SK-MEL-5 (cell line): ENCODE measurements around the gene TMEM170A. TPM values are rescaled to one million over a fixed set of nuclear protein-coding genes. Genes with fewer than 3 reads are reported as not detected.
A peak's percentile ranks its signal among the peaks of the same experiment; 100 is the strongest.
"Not testable (repeated sequence)": the region's sequence is repeated elsewhere in the genome, so short reads cannot be mapped to it uniquely, and the experiment has no call there.

Experiments used
- DNase-seq: peaks from one replicate; pipeline ENCODE4 v3.0.0-alpha.2; 2016; ENCODE audit warnings: low read depth, low spot score
- in situ Hi-C: cut with HindIII; loops from 2 replicates; pipeline ENCODE4 v1.10.0; 2016; ENCODE audit warnings: low sequenced_read_pairs, high pct_unique_total_duplicates, low pct_unique_long_range_greater_than_20kb
- total RNA-seq: library from RNA; depleted of rRNA; stranded (reverse); fragments of >200 nt; shearing (Covaris generic); gene quantifications from 2 replicates; pipeline ENCODE4 v1.2.3, GENCODE V29; 2014

Gene TMEM170A
- total RNA-seq, 1 experiment from 2014 or later, result 18.1 TPM

DNA sequence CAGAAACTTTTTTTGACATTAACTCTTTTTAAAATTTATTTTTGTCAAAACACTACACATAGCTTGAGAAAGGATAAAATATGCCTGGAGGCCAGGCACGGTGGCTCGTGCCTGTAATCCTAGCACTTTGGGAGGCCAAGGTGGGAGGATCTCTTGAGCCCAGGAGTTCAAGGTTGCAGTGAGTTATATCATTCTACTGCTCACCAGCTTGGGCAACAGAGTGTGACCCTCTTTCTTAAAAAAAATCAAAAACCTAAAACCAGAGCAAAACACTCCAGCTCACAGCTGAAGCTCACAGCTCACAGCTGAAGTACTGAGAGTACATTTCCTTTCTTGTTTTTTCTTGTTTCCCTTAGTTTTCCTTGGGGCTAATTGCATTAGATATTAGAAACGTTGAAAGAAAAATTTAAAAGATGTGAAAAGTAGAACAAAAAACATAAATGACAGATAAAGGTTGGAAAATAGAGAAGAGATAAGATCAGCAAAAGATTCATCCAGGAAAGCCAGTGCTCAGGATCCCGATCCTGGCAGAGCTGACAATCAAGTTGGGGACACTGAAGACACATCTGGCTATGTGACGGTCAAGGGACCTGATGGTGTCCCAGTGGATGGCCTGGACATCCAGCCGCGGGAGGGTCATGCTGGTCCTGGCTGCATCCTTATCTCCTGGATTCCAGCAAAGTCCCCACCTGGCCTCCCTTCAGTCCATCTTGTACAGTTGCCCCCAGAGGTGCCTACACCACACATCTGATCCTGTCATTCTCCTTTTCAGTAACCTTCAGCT, 20.9 kb upstream of the TMEM170A start:
- DNase-seq, result no peak
- in situ Hi-C loops, result no loop called here

DNA sequence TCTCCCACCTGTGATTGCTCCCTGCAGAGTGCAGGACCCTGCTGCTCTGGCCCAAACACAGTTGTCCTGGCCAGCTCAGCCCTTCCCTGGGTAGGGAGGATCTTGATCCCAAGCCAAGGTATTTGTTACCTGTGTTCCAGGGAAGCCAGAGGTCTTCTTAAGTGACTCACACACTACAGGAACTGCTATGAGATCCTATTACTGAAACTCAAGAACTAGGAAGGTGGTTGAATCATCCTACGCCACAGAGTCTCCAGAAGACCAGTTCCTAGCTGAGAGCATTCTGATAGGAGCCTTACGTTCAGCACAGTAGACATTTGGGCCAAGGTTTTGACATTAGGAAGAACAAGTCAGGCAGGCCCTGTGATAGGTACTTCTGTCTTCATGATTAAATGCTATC, 18.7 kb upstream of the TMEM170A start:
- no peak for DNase-seq
- in situ Hi-C loops, result no loop called here

DNA sequence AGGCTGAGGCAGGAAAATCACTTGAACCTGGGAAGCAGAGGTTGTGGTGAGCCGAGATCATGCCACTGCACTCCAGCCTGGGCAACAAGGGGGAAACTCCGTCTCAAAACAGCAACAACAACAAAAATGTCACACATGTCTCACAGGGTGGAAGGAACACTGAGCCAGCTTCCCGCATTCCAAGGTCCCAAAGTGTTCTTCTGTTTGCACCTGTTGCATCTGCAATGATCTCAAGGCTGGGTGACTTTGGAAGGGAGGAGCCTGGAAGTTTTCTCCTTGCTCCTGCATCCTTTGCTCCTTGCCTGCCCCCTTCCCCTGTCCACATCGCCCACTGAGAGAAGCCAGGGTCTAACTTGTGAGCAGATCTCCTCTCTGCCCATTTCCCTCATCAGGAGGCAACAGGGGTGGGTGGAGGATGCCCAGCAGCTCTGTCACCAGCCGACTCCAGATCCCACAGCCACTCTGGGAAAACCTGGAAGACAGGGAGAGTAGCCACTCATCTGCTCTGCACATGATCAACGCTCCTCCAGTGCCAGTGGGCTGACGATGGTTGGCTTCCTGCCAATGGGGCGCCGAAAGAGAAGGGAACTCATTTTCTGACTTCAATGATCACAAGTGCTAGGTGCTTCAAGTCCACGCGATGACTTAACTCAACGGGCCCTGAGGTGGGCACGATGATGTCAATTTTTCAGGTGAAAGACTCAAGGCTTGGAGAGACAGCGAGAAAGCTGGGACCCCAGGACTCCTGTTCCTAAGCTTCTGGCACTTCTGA, 18.1 kb upstream of the TMEM170A start:
- DNase-seq, result no peak
- in situ Hi-C loops, result no loop called here

DNA sequence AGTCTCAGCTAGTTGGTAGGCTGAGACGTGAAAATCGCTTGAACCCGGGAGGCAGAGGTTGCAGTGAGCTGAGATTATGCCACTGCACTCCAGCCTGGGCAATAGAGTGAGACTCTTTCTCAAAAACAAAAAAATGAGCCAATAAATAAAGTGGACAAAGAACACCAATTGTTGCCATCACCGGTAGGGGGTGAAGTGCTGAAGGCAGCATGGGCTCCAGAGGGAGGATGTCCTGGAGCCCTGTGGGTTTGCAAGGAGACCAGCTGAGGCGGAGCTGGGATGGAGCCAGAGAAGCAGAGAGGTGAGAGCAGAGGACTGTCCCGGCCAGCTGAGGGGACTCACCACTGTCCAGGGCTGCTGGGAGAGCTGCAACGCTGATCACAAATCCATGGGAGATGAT, 17.0 kb upstream of the TMEM170A start:
- in situ Hi-C loops, result no loop called here
- peak; percentile 40 for DNase-seq

DNA sequence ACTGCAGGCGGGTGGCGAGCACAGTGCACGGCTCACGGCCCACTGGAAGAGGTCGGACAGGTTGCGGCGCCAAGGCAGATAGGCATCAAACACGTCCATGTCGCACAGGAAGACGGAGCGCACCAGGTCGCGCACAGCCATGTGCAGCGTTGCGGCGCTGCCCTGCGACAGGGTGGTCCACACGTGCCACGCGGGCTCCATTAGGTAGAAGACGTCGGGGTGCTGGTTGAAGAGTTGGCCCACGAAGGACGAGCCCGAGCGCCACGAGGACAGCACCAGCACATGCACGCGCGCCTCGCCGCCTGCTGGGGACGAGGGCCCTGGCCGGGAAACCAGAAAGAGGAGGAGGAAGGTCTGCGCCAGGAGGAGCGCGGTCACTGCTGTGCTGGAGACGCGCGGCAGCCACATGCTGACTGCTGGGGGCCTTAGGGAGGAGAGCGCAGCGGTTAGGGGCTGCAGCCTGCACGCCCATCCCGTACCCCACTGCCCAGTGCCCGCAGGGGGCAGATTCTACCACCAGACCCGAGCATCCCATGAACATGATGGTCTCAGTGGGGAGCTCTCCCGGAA, 15.0 kb upstream of the TMEM170A start:
- DNase-seq, result no peak
- in situ Hi-C loops, result no loop called here

DNA sequence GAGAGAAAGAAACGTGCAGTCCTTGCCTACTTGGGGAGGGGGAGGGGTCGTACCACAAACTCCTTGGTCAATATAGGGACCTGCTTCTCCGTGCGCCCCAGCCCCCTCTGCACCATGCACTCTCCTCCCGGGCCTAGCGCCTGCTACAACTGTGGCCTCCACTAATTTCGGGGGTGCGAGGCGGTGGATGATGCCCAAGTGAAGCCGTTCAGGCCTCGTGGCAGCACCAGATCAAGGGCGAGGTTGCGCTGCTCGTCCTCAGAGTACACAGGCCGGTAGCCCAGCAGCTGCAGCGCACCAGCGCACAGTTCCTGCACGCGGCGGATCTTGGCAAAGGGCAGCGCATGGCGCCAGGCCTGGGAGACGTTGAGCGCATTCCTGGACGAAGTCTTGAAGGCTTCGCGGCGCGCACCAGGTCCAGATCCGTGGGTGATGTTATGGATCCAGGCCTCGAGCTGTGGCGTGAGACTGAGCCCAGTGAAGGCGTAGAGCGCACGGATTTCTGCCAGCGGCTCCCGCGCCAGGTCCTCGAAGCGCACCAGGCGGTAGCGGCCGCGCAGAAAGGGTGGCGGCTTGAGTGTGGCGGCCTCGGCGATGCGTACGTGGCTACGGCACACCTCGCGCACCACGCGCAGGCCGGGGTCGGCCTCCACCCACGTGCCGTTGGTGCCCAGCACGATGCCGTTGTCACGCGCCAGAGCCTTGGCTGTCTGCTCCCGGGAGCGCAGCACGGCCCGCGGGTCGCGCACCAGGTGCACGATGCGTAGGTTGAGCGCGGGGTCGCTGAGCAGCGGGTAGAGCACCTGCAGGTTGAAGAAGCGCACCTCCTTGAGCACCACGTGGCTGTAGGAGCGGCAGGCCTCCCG, 14.2 kb upstream of the TMEM170A start:
- DNase-seq, result no peak
- in situ Hi-C loops, result no loop called here

DNA sequence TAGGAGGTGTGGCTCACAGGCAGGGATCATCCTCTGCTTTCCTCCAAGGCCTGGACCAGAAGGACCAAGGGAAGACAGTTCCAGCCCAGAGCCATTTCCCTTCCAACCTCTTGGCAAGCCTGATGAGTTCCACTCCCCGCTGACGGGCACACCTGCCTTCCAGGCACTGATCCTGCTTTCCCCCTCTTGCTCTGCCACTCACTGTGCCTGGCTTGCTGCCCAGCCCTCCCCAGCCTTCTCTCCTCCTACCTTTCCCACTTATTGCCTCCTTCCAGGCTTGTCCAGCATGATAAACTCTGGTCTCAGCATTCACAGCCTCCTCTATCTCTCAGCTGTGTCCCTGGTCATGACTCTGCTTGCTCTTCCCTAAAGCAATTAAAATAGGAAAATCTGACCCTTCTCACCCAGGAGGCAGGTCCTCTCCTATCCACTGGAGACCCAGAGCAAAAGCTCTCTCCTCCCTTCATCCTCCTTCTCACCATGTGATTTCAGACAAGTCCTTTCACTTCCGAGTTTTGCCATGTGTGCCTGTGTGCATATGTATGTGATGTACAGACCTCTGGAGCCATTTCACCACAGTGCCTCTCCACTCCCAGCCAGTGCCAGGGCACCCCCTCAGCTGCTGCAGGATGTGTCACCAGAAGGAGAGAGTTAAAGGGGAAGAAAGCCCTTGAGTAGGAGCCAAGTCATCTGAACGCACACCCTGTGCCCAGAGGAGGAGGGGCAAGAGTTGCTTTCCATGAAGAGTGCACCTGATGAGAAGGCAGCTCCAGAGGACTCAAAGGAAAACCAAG, 13.4 kb upstream of the TMEM170A start:
- in situ Hi-C loops, result no loop called here
- no peak for DNase-seq

DNA sequence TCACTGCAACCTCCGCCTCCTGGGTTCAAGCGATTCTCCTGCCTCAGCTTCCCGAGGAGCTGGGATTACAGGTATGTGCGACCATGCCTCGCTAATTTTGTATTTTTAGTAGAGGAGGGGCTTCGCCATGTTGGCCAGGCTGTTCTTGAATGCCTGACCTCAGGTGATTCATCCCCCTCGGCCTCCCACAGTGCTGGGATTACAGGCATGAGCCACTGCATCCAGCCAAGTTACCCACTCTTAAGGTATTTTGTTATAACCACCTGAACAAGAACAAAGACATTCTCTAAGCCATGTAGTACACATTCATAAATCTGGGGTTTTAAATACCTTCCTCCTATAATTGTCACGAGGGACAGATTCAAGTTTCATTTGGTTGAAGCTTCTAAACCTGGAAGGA, 12.3 kb upstream of the TMEM170A start:
- in situ Hi-C loops, result no loop called here
- DNase-seq, result no peak

DNA sequence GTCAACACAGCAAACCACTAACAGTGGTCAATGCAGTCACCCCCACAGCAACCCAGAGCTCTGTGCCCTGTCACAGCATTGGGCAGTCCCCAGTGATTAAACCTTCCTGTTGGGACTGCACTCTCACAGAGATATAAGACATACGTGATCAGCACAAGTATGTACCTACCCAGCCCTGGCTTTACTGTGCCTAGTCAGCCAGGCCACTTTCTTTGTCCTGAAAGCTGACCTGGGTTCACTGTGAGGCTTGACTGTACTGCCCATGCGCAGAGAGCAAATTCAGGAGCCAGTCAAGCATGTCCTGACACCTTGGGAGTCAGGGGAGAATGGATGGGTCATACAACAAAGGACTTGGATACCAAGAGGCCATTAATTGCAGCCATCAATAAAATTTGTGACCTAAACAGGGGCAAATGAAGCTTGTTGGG, 10.9 kb upstream of the TMEM170A start:
- no peak for DNase-seq
- in situ Hi-C loops, result no loop called here

DNA sequence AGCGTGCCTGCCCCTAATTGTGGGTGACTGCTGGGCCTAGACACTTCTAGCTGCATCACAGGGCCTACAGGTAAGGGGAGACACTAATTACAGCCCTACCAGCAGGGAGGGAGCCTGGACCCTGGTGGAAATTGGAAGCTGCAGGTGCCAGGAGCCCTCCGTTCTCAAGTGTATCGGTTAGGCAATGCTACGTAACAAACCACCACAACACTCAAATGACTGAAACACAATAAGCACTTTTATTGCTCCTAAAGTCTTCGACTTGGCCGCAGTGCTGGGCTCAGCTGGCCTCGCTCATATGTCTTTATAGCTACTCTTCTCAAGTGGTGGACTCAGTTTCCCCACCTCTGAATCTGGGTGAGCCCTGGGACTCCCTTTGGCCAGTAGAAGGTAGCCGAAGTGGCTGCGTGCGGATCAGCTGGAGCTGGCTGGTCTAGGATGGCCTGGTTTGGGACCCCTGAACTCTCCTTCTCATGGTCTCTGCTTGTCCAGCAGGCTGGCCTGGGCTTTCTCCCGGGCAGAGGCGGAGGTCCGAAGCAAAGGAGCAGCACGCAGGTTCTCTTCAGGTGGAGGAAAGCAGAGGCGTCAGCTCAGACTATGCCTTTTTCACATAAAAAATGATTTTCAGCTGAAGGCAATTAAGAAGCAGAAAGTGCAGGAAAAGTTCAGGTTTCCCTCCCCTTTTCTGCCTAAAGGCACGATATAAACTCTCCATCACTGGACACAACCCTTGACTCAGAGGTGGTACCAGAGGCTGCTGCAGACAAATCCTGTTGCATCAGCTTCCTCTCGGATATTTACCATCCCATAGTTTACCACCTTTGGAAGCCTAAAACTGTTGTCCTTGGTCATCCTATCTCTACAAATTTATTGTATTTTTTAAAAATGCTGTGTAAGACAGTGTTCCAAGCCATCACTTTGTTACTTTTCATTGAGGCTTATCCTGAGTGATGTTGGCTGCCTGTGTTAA, 8.7 kb upstream of the TMEM170A start:
- no peak for DNase-seq
- in situ Hi-C loops, result no loop called here

DNA sequence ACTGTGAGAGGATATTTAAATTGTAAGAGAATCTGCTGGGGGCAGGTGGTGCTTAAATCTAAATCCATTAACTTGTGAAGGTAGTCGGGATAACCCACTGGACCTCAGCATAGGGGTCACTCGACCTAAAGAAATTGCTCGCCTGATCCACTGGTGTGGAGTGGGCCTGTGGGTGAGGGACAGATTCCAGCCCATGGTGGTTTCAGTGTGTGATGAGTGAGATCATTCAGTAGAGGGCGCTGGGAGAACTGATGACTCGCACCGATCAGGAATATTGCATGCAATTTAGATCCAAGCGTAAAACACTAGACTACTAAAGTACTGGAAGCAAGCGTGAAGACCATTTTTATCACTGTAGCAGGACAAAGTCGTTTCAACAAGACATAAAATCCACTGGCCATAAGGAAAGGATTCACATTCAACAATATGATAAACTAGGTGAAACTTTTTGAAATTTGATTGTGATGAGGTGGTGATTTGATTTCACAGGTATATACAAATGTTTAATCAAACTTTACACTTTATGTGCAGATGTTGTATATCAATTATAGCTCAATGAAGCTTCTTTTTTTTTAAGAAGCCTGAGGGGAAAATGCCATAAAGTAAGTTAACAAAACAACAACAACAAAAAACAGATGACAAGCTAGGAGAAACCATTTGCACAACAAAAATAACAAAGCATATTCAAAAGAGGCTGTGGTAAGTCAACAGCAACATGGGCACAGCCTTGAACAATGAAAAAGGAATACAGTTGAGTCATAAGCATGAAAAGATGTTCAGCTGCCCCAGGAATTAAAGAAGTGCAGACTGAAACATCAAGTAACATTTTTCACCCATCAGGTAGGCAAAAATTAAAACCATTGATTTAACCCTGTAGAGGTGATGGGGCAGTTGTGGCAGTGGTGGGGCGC, 7.5 kb upstream of the TMEM170A start:
- in situ Hi-C loops, result no loop called here
- peak; percentile 74 for DNase-seq

DNA sequence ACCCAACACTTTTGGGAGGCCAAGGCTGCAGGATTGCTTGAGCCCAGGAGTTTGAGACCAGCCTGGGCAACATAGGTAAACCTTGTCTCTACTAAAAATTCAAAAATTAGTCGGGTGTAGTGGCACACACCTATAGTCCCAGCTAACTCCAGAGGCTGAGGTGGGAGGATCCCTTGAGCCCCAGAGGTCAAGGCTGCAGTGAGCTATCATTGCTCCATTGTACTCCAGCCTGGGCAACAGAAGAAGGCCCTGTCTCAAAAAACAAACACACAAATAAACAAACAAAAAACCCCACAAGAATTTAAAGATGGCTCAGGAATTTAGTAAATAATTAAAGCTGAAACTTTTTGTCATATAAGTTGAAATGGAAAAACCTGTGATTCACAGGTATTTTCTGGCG, 2.3 kb upstream of the TMEM170A start:
- in situ Hi-C loops, result no loop called here

DNA sequence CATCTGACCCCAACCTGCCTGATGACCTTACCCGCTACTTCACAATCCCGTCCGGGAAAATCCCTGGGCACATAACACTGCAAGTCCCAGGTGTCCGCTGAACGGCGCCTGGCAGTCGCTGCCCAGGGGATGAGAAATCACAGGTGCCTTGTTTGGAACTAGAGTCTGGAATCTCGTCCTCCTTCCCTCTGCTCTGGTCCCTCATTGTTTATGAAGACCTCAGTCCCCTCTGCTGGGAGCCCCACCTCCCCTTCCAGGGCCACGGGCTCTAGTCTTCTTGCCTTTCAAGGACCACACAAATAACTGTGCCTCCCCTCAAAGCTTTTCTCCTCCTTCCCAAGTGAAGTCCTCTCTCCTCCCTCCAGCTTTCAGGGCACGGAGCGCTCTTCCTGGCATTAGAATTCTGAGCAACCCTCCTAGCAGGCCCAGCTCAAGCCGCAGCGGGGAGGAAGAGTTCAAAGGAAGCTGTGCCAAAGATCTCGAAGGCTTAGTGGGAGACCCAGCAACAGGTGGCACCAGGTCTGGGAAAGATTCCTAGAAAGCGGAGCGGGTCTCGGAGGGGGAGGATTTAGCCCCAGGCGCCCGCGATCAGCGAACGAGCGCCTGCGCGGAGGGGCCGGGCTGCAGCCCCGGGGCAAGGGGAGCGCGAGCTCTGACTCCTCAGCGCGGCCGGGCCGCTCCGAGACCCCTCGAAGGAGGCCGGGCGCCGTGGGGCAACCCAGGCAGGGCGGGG, 934 bp downstream of the TMEM170A start:
- in situ Hi-C loops, DNase-seq: not testable (repeated sequence)

More for the DNA sequence above, 2.3 kb upstream of the TMEM170A start:
- DNase-seq, result no peak

DNA sequence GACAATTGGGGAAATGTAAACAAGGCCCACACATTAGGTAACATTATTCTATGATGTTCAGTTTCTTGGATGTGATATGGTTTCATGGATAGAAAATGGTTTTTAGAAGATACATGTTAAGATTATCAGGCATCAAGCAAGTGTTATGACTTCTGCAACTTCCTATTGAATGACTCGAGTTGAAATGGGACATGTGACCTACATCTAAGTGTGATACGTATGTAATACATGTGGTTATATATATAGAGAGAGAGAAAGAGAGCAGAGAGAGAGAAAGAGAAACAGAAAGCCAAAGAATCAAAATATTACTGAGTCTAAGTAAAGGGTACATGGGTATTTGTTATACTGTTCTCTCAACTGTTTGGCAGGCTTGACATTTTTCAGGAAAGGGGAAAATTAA, 1.7 kb downstream of the TMEM170A start:
- in situ Hi-C loops, result no loop called here

DNA sequence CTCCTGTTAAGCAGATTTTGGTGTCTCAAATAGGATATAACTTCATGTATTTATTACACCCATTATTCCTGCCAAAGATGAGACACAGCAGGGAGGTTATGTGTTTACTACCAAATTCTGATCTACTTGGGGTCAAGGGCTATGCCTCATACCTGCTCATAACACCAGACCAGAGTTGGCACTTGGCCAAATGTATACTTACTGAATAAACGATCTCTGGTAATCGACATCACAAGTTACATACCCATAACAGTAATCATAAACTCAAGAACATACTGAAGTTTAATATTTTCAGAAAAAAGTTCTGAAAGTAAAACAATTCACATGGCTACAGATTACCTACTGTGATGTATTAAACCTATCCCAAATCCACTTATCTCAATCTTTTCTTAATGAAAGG, 2.9 kb downstream of the TMEM170A start:
- in situ Hi-C loops, result no loop called here

More for the DNA sequence above, 1.7 kb downstream of the TMEM170A start:
- DNase-seq, result no peak

More for the DNA sequence above, 2.9 kb downstream of the TMEM170A start:
- no peak for DNase-seq
